ENCODE results near the gene TRIM31. TPM values are rescaled to one million over a fixed set of nuclear protein-coding genes. Genes with fewer than 3 reads are reported as not detected.

TRIM31 gene
- total RNA-seq, 2 experiments from 2014 or later = not detected

DNA sequence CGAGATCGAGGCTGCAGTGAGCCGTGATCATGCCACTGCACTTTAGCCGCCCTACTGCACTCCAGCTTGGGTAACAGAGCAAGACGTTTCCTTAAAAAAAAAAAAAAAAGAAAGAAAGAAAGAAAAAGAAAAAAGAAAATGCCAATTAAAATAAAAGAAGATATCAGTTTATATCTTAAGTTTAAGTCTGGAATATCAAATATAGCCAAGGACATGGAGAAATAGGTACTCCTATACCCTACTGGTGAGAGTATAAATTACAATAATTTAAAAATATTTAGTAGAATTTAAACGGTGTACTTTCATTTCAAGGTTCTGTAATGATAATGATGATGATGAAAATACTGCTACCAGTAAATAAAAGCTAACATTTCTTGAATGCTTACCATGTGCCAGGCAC lies 3.8 kb upstream of the TRIM31 start:
- peaks cover 3 to 37% of the 10 kb centered on the region in 2 experiments for H3K27me3 ChIP-seq (ENCODE audit: control insufficient read depth in 1 of 2, insufficient read depth in 2 of 2, low read length in 2 of 2)
- TF ChIP-seq CTCF (IDR thresholded peaks at IDR 0.05) = no peak
- Mint-ChIP-seq H3K27ac (no peak overlapping the region), H3K4me1 (ENCODE audit: low read depth) (no peaks in the 10 kb centered on the region), H3K36me3 (ENCODE audit: low read depth) (no peaks in the 10 kb centered on the region), H3K4me3 (no peak overlapping the region), H3K27me3 (peaks cover 42% of the 10 kb centered on the region), H3K9me3 (no peaks in the 10 kb centered on the region)
- ATAC-seq (ENCODE audit: poor library complexity) (no peak), DNase-seq (no peak)
- no peak overlapping the region for H3K4me3 ChIP-seq (ENCODE audit: low read length)
- H3K27ac ChIP-seq (ENCODE audit: low read depth in 1 of 2, low read length in 2 of 2) = no peak overlapping the region
- CTCF ChIA-PET = interaction anchor here (0.7 to 1.2 kb wide), 4 partner anchors 14 to 142 kb away, joined by 3 read pairs; no protein-coding TSS in a partner anchor
- intact Hi-C loops (cut with DNase I, micrococcal nuclease) = no loop called here
- POLR2A ChIA-PET = no interaction called here
- no peaks in the 10 kb centered on the region for H3K36me3 ChIP-seq (ENCODE audit: insufficient read depth, low read length)
- no peaks in the 10 kb centered on the region for H3K9me3 ChIP-seq (ENCODE audit: control insufficient read depth in 1 of 2, insufficient read depth in 1 of 2, low read length in 2 of 2)
- H3K4me1 ChIP-seq (ENCODE audit: insufficient read depth, low read length) = no peaks in the 10 kb centered on the region

- Histone ChIP-seq H3K4me3 (ENCODE audit: low read length) (no peak overlapping the region), H3K27ac (ENCODE audit: low read depth in 1 of 2, low read length in 2 of 2) (no peak overlapping the region), H3K9me3 (ENCODE audit: control insufficient read depth in 1 of 2, insufficient read depth in 1 of 2, low read length in 2 of 2) (no peaks in the 10 kb centered on the region), H3K36me3 (ENCODE audit: insufficient read depth, low read length) (no peaks in the 10 kb centered on the region), H3K4me1 (ENCODE audit: insufficient read depth, low read length) (no peaks in the 10 kb centered on the region), H3K27me3 (ENCODE audit: control insufficient read depth in 1 of 2, insufficient read depth in 2 of 2, low read length in 2 of 2) (peaks cover 10 to 58% of the 10 kb centered on the region in 2 experiments)
- no peak for TF ChIP-seq CTCF (IDR thresholded peaks at IDR 0.05)
- POLR2A ChIA-PET = no interaction called here
- no peaks in the 10 kb centered on the region for H3K9me3 Mint-ChIP-seq
- H3K36me3 Mint-ChIP-seq (ENCODE audit: low read depth) = no peaks in the 10 kb centered on the region
- no peaks in the 10 kb centered on the region for H3K4me1 Mint-ChIP-seq (ENCODE audit: low read depth)
- DNase-seq = no peak
- H3K27me3 Mint-ChIP-seq = peaks cover 57% of the 10 kb centered on the region
- no peak overlapping the region for H3K27ac Mint-ChIP-seq
- CTCF ChIA-PET = interaction anchor here (1.3 to 1.6 kb wide), 2 partner anchors 10 to 11 kb away, joined by 3 to 4 read pairs; no protein-coding TSS in a partner anchor
- ATAC-seq (ENCODE audit: poor library complexity) = no peak
- H3K4me3 Mint-ChIP-seq = no peak overlapping the region
- intact Hi-C loops (cut with DNase I, micrococcal nuclease) = no loop called here
Measured at GRCh38 chr6:30113841-30114240, 951 bp upstream of the TRIM31 start.

GRCh38 chr6:30112402-30112994 lies 392 bp downstream of the TRIM31 start:
- H3K36me3 ChIP-seq (ENCODE audit: insufficient read depth, low read length) = no peaks in the 10 kb centered on the region
- Mint-ChIP-seq H3K36me3 (ENCODE audit: low read depth) (no peaks in the 10 kb centered on the region), H3K9me3 (no peaks in the 10 kb centered on the region), H3K4me1 (ENCODE audit: low read depth) (no peaks in the 10 kb centered on the region), H3K27ac (no peak overlapping the region), H3K27me3 (peaks cover 66% of the 10 kb centered on the region), H3K4me3 (no peak overlapping the region)
- CTCF ChIA-PET = interaction anchor here (1.3 to 1.6 kb wide), 2 partner anchors 9 to 10 kb away, joined by 3 to 4 read pairs; no protein-coding TSS in a partner anchor
- no peak for ATAC-seq (ENCODE audit: poor library complexity)
- POLR2A ChIA-PET = no interaction called here
- H3K4me3 ChIP-seq (ENCODE audit: low read length) = no peak overlapping the region
- peaks cover 10 to 56% of the 10 kb centered on the region in 2 experiments for H3K27me3 ChIP-seq (ENCODE audit: control insufficient read depth in 1 of 2, insufficient read depth in 2 of 2, low read length in 2 of 2)
- no peak for DNase-seq
- no peaks in the 10 kb centered on the region for H3K9me3 ChIP-seq (ENCODE audit: control insufficient read depth in 1 of 2, insufficient read depth in 1 of 2, low read length in 2 of 2)
- TF ChIP-seq CTCF (IDR thresholded peaks at IDR 0.05) = no peak
- H3K27ac ChIP-seq (ENCODE audit: low read depth in 1 of 2, low read length in 2 of 2) = no peak overlapping the region
- H3K4me1 ChIP-seq (ENCODE audit: insufficient read depth, low read length) = no peaks in the 10 kb centered on the region
- intact Hi-C loops (cut with DNase I, micrococcal nuclease) = no loop called here

All from CD4-positive, alpha-beta T cell (primary cell).